Measurements from ENCODE around the gene ZPBP2. TPM values are rescaled to one million over a fixed set of nuclear protein-coding genes. Genes with fewer than 3 reads are reported as not detected.

ZPBP2 gene
- total RNA-seq, 6 experiments from 2014 or later, result not detected

GRCh38 chr17:39835038-39835786 is 32.8 kb upstream of the ZPBP2 start:
- TF ChIP-seq, protein P1, sequence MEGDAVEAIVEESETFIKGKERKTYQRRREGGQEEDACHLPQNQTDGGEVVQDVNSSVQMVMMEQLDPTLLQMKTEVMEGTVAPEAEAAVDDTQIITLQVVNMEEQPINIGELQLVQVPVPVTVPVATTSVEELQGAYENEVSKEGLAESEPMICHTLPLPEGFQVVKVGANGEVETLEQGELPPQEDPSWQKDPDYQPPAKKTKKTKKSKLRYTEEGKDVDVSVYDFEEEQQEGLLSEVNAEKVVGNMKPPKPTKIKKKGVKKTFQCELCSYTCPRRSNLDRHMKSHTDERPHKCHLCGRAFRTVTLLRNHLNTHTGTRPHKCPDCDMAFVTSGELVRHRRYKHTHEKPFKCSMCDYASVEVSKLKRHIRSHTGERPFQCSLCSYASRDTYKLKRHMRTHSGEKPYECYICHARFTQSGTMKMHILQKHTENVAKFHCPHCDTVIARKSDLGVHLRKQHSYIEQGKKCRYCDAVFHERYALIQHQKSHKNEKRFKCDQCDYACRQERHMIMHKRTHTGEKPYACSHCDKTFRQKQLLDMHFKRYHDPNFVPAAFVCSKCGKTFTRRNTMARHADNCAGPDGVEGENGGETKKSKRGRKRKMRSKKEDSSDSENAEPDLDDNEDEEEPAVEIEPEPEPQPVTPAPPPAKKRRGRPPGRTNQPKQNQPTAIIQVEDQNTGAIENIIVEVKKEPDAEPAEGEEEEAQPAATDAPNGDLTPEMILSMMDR (IDR thresholded peaks at IDR 0.05), result no peak
- Mint-ChIP-seq H3K36me3 (ENCODE audit: low read depth) (no peaks in the 10 kb centered on the region), H3K27ac (no peak overlapping the region), H3K4me3 (no peak overlapping the region), H3K27me3 (ENCODE audit: insufficient read depth) (peaks cover 27% of the 10 kb centered on the region), H3K9me3 (peaks cover 9% of the 10 kb centered on the region; the same call in 1 of the 2 replicates), H3K4me1 (ENCODE audit: low read depth) (no peaks in the 10 kb centered on the region)
- DNase-seq, result no peak

GRCh38 chr17:39836117-39836516 is 31.9 kb upstream of the ZPBP2 start:
- no peaks in the 10 kb centered on the region for H3K36me3 Mint-ChIP-seq (ENCODE audit: low read depth)

DNA sequence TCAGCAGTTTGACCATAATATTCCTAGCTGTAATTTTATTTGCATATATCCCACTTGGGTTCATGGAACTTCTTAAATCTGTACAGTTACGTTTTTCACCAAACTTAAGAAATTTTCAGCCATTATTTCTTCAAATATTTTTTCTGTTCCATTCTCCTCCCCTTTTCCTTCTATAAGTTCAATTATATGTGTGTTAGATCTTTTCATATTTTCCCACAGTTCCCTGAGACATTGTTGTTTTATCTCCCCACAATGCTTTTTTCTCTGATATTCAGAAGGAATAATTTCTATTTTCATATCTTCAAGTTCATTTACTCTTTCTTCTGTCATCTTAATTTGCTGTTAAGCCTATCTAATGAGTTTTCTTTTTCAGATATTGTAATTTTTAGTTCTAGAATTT is 29.9 kb upstream of the ZPBP2 start:
- H3K36me3 Mint-ChIP-seq (ENCODE audit: low read depth), result no peaks in the 10 kb centered on the region
- H3K4me1 Mint-ChIP-seq (ENCODE audit: low read depth), result no peaks in the 10 kb centered on the region
- H3K27ac Mint-ChIP-seq, result no peak overlapping the region
- TF ChIP-seq, protein P1 (IDR thresholded peaks at IDR 0.05), result no peak
- no peak overlapping the region for H3K4me3 Mint-ChIP-seq
- peaks cover 41% of the 10 kb centered on the region for H3K27me3 Mint-ChIP-seq (ENCODE audit: insufficient read depth)
- H3K9me3 Mint-ChIP-seq, result peaks cover 9% of the 10 kb centered on the region; the same call in 1 of the 2 replicates
- DNase-seq, result no peak

More at GRCh38 chr17:39836117-39836516, 31.9 kb upstream of the ZPBP2 start:
- Mint-ChIP-seq H3K27ac (no peak overlapping the region), H3K27me3 (ENCODE audit: insufficient read depth) (peaks cover 28% of the 10 kb centered on the region), H3K4me1 (ENCODE audit: low read depth) (no peaks in the 10 kb centered on the region), H3K4me3 (no peak overlapping the region), H3K9me3 (peaks cover 9% of the 10 kb centered on the region; the same call in 1 of the 2 replicates)
- DNase-seq, result no peak
- TF ChIP-seq, protein P1 (IDR thresholded peaks at IDR 0.05), result no peak

DNA sequence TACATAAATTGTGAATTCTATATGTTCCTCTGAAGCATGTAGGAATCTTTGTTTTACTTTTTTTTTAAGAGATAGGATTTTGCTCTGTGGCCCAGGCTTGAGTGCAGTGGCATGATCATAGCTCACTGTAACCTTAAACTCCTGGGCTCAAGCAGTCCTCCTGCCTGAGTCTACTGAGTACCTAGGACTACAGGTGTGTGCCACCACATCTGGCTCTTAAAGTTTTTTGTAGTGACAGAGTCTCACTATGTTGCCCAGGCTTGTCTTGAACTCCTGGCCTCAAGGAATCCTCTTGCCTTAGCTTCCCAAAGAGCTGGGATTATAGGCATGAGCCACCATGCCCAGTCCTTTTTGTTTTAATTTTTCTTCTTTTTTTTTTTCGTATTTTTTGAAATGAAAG is 29.2 kb upstream of the ZPBP2 start:
- no peak overlapping the region for H3K27ac Mint-ChIP-seq
- TF ChIP-seq, protein P1 (IDR thresholded peaks at IDR 0.05), result no peak
- peaks cover 9% of the 10 kb centered on the region; the same call in 1 of the 2 replicates for H3K9me3 Mint-ChIP-seq
- peaks cover 44% of the 10 kb centered on the region for H3K27me3 Mint-ChIP-seq (ENCODE audit: insufficient read depth)
- no peaks in the 10 kb centered on the region for H3K36me3 Mint-ChIP-seq (ENCODE audit: low read depth)
- H3K4me1 Mint-ChIP-seq (ENCODE audit: low read depth), result no peaks in the 10 kb centered on the region
- no peak overlapping the region for H3K4me3 Mint-ChIP-seq
- no peak for DNase-seq

DNA sequence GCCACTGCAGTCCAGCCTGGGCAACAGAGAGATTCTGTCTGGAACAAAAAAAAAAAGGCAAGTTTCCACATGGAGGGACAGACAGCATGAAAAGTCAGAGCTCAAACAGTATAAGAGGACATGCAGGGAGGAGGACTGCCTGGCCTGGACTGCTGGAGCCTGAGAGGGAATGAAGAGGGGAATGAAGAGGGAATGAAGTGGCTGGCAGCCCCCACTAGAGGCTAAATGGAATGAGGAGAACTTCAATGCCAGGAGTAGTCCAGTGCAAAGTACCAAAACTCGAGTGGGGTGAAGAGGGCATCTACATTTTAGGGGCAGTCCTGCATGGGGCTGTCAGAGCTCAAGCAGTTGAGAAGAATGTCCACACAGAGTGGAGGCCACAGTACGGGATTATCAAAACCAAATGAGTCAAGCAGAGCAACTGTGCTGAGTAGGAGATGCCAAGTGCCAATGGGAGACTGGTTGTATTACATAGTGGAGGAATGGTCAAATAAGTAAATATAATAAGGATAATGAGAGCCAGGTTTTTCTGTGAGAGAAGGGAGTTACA is 26.8 kb upstream of the ZPBP2 start:
- Mint-ChIP-seq H3K9me3 (peaks cover 9% of the 10 kb centered on the region; the same call in 1 of the 2 replicates), H3K27me3 (ENCODE audit: insufficient read depth) (peaks cover 43% of the 10 kb centered on the region), H3K4me1 (ENCODE audit: low read depth) (no peaks in the 10 kb centered on the region), H3K4me3 (no peak overlapping the region), H3K36me3 (ENCODE audit: low read depth) (no peaks in the 10 kb centered on the region), H3K27ac (no peak overlapping the region)
- TF ChIP-seq, protein P1 (IDR thresholded peaks at IDR 0.05), result no peak
- no peak for DNase-seq

All from HFFc6 (cell line).